Superior temporal gyrus (tissue), 1 donor: Measurements from ENCODE around the gene MAPRE3.
A peak's percentile ranks its signal among the peaks of the same experiment; 100 is the strongest.

Experiments
- DNase-seq: peaks from one replicate; pipeline ENCODE4 v3.0.0-alpha.2; 2016; ENCODE audit errors: extremely low spot score

MAPRE3 gene

DNA sequence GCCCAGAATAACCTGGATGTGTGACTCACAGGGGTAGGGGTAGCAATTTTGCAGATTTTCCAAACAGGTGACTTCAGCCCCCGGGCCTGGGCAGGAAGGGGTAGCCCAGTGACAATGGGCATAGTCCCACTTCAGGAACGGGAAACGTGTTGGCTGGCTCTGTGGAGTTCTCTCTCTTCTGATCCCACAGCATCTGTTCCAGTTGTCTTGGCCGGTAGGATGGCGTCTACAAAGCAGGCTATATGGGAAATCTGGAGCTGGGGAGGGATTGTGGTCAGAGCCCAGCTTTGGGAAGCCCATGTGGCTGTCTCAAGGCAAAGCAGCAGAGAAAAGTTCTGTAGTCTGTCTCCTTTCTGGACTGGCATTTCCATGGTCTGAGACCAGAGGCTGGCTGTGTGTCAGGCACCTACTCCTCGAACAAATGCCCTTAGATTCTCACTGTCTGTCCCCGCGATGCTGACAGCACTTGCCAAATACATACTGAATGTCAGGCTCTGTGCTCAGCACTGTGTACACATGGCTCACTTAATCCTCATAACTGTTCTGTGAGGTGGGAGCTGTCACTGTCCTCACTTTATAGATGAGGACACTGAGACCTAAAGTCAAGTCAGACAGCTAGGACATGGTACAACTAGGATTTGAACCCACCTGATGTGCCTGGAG, 44.5 kb downstream of the MAPRE3 start:
- DNase-seq, result peak; percentile 40

DNA sequence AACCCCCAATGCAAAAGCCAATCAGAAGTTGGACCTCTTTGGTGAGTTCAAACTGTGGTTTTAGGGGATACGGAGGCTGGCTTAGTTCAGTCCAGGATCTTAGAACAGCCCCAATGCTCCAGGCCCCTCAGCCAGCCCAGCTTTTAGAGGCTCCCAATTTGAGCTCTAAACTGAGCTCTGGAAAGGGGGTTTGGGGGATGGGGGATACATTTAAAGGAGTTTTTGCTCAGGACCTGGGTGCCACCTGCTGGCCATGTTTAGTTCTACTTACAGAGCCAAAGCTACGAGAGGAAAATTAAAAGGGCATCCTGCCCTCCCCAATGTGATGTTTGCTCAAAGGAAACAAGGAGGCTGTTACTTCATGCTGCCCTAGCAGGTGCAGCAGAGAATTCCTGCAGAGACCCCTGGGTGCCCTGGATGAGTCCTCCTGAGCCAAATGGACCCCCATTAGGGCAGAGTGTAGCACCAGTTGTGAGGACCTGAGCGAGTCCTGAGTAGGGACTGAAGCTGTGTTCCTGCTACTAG, 46.4 kb downstream of the MAPRE3 start:
- peak; percentile 79 for DNase-seq

DNA sequence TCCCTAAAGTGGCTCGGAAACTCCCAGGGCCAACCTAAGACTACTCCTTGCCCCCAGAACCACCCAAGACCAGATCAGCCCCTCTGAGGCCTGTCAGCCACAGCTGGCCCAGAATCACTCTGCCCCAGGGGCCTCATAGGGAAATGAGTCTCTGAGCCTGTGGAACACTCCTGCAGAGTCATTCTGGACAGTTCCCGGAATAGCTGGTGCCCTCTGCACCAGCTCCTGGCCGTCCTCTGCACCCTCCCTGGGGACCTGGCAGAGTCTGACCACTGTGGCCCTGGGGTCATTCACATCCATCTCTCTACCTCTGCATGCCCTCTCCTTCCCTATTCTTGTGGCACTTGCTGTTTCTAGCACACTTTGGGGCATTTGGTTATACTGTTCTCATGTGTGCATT, 47.7 kb downstream of the MAPRE3 start:
- DNase-seq, result no peak

DNA sequence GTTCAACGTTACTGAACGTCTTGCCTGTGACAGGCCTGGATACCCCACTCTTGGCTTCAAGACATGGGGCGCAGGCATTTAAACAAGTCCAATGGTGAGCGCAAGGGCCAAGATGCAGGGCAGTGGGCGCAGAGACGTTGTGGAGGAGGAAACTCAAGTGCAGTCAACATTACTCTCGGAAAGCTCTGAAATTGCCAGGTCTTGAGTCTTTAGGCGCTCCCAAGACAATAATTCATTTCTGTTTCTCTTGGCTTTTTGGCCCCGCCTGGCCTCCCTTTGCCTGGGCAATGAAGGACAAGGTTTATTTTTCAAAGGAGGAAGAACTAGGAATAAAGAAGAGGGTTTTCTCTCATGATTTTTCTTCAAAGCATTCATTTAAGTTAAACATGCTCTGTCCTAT, 49.0 kb downstream of the MAPRE3 start:
- DNase-seq, result no peak

DNA sequence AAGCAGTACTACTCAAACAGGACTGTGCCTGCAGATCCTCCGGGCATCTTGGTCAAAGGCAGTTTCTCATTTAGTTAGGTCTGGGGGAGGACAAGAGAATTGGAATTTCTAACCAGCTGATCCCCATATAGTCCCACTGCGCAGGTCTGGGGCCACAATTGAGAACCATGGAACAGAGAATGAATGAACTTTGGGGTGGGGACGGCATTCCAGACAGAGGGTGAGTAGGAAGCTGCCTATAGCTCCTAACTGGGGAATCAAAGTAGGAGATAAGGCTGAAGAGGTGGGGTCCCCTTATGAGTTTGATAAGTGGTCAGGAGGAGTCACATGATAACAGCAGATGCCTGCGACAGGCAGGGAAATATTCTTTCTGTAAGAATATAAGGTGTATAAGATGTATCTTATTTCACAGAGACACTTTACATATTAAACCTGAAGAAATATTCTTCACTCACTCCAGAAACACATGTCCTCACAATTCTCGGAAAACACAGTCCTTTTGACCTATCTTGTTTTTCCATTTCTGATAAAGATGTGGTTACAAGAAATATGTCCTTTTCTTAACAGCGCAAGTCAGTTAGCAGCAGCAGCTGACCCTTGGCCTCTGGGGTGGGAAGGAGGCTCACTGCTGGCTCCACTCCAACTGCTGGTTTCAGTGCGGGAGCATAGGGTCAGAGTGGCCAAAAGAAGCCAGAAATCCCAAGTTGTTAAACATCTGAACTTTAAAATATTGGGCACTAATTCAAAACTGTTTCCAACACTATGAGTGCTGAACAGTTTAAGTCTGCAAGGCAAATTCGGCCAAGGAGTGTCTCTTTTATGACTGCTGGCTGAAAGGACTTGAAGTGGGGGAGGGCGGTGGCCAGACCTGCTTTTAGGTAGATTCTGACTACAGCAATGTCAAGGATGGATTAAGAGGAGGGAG, 49.8 kb downstream of the MAPRE3 start:
- DNase-seq, result no peak

DNA sequence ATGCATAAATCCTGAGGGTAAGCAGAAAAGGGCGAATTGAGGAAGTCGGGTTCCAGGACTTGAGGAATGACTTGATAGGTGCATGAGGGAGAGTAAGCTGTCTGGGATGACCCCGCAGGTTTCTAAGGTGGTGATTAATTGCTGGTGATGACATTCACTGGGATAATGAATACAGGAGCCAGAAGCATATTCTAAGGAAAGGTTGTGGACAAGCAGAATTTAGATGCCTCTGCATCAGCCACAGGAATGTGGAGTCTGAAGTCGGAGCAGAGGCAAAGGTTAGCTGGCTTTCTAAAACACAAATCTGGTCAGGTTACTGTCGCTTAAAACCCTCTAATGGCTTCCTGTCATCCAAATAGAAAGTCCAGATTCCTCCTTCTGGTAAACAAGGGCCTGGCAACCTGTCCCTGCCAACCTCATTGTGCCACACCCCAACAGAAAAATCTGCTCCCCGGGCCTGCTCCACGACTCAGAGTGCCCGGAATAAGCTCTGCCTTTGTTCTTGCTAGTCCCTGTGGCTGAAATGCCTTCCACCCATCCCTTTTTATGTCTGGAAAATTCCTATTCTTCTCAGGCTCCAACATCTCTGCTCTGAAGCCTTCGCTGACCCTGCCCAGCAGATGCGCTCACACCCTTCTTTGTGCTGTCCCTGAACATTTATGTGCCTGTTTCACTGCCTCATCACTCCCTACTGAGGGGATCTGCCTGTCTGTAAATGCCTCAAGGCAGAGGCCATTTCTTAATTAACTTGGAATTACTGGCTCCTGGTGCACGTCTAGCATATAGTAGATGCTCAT, 51.0 kb downstream of the MAPRE3 start:
- DNase-seq, result no peak

DNA sequence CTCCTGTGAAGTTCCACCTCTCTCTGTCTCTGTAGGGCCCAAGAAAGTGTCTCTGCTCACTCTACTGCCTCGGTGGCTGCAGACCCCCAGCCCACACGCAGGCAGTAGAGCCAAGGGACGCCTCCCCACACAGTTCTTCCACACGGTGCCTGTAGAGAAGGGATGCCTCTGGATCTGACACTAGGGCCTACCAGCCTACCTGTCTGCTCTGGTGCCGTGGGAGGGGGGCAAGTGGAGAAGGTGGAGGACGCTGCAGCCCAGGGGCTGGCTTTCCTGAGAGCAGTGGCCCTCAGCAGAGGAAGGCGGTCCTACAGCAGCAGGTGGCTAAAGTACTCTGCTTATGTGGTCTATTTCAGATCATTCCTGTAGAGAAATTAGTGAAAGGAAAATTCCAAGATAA, 53.3 kb downstream of the MAPRE3 start:
- DNase-seq, result no peak

DNA sequence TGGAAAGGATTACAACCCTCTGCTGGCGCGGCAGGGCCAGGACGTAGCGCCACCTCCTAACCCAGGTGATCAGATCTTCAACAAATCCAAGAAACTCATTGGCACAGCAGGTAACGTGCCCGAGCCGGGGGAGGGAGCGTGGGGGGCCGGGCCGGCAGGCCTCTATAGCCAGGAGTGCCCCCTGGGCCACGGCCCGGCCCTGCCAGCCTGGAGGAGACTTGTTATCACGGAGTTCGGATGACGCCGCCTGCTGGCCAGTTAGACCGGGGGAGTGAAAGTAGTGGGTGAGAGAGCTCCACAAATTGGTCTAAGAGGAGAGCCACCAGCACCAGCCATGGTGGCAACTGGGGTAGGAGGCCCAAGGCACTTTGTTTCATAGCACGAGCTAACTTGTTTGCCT, 53.8 kb downstream of the MAPRE3 start:
- DNase-seq, result no peak

DNA sequence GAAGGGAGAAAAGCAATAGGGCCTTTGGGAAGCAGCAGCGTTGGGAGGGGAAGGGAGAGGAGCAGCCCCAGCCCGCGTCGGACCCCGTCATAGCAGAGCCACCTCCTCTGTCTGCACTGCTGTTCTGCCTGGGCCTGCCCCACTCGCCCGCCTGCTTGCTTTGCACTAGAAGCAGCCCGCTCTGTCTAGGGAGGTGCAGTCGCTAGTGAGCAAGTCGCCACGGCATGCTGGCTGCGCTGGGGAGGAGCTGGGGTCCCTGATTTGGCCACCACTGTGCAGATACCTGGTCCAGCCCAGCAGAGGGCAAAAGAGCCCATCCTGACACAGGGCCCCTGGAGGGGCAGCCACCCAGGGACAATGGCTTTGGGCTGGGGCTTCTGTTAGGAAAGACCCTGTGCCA, 54.4 kb downstream of the MAPRE3 start:
- DNase-seq, result no peak

DNA sequence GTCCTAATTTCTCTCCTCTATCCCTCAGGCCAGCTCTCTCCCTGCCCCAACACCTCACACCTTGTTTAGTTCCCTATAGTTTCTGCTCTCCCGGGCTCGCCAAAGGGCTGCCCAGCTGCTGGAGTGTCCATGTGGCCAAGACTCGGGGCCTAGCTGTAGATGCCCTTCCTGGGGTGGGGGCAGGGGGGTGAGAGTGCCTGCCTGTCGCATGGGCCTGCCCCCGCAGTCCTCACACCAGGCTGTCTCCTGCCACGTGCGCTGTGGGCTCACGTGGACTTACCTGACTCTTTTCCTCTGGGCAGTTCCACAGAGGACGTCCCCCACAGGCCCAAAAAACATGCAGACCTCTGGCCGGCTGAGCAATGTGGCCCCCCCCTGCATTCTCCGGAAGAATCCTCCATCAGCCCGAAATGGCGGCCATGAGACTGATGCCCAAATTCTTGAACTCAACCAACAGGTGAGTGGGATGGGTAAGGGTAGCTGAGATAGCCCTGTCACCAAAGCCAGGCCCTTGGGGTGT, 54.9 kb downstream of the MAPRE3 start:
- DNase-seq, result no peak

DNA sequence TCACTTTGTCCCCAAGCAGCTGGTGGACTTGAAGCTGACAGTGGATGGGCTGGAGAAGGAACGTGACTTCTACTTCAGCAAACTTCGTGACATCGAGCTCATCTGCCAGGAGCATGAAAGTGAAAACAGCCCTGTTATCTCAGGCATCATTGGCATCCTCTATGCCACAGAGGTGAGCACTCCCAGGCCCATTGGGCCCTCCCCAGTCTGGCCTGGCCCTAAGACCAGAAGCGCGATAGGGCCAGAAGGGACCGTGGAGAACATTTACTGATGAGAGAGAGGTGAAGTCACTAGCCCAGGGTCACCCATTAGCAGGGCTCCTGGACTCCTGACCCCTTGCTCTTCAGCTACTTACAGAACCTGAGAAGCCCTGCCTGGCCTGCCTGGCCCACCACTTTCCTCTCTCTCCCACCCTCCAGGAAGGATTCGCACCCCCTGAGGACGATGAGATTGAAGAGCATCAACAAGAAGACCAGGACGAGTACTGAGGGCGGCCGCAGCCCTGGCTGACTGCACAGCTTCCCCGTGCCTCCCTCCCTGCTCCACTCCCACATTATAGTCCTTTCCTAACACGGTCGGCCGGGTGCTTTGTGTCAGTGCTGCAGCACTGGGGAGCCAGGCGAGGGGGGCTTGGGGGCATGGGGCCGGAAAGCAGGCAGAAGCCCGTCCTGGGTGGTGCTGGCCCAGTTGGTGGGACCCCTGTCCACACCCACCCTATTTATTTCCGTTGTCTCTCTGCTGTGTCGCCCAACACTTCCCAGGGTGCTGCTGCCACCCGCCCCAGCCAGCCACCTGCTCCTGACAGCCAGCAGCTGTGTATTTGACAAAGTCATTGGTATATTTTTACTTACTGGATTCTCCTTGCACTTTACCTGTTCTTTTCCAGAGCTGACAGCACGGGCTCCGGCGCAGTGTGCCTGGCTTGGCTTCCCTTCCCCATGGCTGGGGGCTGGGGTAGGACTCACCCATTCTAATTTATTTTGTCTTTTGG, 55.7 kb downstream of the MAPRE3 start:
- no peak for DNase-seq

DNA sequence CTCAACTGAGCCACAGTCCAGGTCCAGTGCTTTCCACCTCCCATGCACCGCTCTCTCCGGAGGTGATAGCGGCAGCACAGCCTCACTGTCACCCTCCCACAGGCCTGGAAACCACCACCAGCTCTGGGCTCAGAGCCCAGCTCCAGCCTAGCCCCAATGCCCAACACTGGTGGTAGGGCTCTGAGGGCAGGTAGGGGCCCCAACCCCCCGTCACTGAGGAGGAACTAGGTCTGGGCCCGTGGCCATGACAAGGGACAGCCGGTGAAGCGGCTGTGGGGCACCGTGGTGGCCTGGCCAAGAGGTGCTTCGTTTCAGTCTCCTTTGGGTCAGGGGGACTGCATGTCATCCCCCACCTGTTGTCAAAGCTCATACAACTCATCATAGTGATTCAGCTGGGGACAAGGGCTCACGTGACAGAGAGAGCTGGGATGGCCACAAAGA, 56.8 kb downstream of the MAPRE3 start:
- no peak for DNase-seq

DNA sequence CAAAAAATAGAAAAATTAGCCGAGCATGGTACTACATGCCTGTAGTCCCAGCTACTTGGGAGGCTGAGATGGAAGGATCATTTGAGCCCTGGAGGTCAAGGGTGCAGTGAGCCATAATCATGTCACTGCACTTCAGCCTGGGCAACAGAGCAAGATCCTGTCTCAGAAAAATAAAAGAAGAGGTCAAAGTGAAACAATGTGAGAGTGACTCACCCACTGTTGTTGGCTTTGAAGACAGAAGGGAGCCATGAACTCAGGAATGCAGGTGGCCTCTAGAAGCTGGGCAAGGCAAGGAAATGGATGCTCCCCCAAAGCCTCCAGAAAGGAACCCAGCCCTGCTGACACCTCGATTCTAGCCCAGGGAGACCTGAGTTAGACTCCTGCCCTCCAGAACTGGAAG, 58.6 kb downstream of the MAPRE3 start:
- no peak for DNase-seq

DNA sequence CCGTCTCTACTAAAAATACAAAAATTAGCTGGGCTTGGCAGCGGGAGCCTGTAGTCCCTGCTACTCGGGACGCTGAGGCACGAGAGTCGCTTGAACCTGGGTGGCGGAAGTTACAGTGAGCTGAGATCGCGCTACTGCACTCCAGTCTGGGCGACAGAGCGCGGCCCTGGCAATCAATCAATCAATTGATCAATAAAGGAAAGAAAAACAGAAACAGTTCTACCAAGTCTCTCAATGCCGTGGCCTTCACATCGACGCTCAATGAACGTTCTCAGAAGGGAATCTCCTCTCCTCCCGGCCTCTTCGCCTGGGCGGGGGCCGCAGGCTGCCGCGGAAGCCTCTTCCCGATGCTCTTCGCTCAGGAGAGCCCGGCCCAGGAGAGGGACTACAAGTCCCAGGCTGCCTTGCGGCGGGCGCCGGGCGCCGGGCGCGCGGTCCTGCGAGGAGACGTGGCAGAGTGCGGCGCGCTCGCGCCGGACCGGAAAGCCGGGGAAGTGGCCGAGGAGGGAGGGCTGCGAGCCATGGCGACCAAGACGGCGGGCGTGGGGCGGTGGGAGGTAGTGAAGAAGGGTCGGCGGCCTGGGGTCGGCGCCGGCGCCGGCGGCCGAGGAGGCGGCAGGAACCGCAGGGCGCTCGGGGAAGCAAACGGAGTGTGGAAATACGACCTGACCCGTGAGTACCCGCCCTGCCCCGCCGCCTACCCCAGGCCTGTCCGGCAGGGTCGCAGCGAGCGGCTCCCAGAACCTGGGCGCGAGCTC, 62.2 kb downstream of the MAPRE3 start, which contains the start of gene TMEM214:
Gene TMEM214 (plus strand): TSS at position 471 of the 758 bp plus-strand sequence. CDS start 51 bp downstream, at position 522.
- DNase-seq, result peak; percentile 85

DNA sequence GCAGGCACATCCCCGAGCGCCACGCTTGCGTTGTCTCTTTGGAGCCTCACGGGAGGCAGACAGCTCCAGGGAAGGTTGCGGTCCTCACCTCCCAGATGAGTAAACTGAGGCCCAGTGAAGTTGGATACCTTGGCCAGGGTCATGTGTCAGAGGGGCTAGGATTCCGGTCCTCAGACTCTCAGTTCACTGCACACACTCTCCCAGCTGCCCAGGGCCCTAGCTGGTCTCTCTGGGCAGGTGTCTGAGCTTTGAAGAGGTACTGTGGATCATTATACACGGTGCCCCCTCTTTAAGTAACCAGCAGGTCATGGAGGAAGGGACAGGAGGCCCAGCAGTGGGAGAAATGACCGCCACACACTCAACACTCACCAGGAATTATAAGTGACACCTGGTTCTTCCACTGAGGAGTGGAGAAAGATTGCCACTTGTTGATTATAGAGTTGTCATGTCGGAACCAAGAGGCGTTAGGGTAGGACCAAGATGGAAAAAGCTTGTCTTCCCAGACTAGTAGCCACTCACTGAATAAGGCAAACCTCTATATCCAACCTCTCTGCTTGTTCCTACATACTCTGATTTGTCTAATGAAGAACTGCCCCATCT, 62.9 kb downstream of the MAPRE3 start:
- no peak for DNase-seq

DNA sequence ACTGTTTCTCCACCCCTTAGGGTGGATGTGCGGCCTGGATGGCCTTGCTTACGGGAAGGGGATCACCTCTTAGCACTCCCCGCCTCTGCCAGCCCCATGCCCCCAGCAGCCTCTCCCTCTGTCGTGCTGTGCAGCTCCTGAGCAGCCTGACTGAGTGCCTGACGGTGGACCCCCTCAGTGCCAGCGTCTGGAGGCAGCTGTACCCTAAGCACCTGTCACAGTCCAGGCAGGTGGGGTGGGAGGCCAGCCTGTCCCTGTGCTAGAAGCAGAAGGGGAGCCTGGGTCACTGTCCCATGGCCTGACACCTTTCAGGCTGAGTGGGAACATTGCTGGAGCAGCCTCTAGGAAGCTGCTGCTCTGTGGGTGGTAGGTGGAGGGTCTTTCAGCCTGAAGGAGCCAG, 67.6 kb downstream of the MAPRE3 start:
- no peak for DNase-seq

DNA sequence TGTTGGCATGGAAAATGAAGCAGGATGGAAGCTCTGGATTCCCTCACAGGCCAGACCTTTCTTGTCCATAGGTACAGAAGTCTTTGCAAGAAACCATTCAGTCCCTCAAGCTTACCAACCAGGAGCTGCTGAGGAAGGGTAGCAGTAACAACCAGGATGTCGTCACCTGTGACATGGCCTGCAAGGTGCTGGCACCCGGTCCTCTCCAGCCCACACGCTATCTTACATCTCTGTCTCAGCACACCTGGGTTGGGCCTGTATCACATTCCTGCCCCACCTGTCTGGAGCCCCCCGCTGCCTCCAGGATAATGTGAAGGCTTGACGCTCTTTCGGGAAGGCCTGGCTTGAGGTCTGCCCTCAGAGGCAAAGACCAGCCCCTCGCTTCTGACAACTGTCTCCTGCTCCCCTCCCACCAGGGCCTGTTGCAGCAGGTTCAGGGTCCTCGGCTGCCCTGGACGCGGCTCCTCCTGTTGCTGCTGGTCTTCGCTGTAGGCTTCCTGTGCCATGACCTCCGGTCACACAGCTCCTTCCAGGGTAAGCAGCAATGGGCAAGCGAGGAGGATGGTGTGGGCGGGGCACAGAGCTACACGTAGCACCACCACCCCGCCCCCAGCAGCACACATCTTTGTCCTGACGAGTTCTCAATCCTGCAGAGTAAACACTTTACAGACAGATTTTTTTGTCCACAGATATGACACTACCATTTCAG, 68.3 kb downstream of the MAPRE3 start:
- DNase-seq, result no peak

DNA sequence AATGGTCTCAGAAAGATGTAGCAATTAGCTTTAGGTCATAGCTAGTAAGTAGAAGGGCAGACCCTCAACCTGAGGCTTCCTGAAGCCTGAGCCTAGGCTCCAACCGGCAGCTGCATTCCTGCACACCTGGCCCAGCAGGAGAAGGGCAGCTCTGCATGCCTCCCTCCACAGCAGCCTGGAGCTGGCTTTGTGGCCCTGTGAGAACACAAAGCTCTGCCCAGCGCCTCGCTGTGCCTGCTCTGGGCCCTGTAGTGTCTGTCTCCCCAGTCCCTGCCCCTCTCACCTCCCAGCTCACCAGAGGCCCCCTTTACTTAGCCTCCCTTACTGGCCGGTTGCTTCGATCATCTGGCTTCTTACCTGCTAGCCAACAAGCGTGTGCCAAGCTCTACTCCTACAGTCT, 69.0 kb downstream of the MAPRE3 start:
- DNase-seq, result no peak

DNA sequence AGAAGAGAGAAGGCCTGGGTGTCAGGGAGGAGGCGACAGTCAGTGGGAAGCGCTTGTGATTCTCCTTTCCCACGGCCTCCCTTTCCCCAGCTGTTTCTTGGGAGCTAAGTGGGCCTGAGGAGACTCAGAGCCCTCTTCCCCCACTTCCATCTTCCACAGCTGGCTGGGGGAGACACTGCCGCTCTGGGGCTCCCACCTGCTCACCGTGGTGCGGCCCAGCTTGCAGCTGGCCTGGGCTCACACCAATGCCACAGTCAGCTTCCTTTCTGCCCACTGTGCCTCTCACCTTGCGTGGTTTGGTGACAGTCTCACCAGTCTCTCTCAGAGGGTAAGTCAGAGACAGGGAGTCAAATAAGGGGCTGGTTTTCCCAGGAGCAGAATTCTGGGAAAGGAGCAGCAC, 69.4 kb downstream of the MAPRE3 start:
- DNase-seq, result no peak
